NCI-H2107 treated with DMSO at 0.1 percent for 48 hours (cell line): ENCODE results near the gene PDCD1.
"Not testable (repeated sequence)": the region's sequence is repeated elsewhere in the genome, so short reads cannot be mapped to it uniquely, and the experiment has no call there.

ENCODE experiments used
- DNase-seq: peaks from one replicate; lab custom pipeline; 2025; ENCODE audit not compliant: unreplicated experiment; lab: John Stamatoyannopoulos, UW

The PDCD1 gene

DNA sequence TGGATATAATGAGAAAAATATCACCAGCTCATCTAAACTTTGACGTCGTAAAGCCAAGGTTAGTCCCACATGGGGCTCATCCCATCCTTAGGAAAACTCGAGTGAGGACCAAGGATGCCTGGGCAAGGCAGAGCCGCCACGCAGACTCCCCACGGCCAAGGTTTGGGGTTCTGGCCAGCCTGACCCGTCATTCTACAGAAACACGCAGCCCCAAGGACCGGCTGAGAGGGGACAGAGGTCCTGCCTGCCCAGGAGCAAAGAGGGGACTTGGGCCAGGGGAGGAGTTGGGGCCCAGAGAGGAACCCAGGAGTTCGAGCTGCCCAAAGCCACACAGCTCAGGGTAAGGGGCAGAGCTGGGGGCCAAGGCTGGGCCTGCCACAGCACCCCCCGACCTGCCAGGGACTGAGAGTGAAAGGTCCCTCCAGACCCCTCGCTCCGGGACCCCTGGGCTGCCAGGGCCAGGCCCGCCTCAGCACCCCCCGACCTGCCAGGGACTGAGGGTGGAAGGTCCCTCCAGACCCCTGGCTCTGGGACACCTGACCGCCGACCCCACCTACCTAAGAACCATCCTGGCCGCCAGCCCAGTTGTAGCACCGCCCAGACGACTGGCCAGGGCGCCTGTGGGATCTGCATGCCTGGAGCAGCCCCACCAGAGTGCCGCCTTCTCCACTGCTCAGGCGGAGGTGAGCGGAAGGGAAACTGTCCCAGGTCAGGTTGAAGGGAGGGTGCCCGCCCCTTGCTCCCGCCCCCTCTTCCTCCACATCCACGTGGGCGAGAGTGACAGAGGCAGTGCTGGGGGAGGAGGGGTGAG lies at the start of gene PDCD1:
Gene PDCD1, minus strand, starts transcription at position 689 of the 811 bp plus-strand sequence. Its CDS starts 56 bp downstream, at position 633.
- no peak for DNase-seq

DNA sequence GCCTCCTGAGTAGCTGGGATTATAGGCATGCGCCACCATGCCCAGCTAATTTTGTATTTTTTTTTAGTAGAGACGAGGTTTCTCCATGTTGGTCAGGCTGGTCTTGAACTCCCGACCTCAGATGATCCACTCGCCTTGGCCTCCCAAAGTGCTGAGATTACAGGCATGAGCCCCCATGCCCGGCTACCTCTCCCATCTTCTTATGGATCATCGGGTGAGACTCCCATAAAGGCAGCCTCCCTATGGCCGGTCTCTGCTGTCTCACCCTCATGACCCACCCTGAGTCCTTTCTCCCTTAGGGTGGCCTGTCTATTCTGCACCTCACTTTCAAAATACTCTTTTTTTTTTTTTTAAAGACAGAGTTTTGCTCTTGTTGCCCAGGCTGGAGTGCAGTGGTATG lies 49.1 kb upstream of the PDCD1 start:
- not testable (repeated sequence) for DNase-seq

DNA sequence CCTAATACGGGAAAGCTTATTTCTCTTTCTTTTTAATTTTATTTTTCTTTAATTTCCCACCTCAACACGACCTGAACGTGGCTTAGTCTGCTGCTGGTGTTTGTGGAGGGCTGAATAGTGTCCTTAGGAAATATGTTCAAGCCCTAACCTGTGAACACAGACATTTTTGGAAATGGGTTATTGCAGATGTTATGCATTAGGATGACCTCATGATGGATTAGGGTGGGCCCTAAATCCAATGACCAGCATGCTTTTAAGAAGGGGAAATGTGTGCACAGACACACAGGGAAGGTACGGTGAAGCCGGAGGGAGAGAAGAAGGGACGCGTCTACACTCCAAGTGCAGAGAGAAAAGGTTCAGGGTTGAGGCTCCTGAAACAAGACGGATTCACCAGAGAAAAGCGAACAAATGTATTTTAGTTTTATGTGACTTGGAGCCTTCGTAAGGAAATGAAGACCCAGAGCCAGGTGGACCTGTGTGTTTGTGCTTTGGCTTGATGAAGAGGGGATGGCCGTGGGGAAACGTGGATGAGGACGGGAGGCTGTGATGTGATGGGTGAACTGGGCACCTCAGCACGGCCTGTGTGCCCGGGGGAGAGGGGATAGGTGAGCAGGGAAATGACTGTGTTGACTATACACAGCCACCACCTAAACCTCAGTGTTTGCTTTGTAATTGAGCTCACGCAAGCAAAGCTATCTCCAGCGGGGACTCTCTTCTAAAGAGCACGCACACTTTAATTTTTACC lies 48.3 kb upstream of the PDCD1 start:
- no peak for DNase-seq

DNA sequence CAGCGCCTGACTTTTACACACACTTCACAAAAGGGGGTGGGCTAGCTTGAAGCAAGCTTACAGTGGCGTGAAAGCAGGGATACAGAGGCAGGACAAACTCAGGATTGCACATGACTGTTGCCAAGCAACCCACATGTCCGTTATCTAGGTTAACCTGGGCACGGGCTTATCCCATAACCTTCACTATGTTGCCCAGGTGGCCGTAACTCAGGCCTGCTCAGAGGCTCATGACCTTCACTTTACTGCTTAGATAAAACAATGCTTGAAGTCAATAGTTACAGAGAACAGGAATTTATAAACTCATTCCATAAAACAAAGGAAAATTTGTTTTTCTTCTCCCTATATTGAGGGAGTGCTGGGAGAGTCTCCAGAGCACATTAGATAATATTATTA lies 47.7 kb upstream of the PDCD1 start:
- not testable (repeated sequence) for DNase-seq

DNA sequence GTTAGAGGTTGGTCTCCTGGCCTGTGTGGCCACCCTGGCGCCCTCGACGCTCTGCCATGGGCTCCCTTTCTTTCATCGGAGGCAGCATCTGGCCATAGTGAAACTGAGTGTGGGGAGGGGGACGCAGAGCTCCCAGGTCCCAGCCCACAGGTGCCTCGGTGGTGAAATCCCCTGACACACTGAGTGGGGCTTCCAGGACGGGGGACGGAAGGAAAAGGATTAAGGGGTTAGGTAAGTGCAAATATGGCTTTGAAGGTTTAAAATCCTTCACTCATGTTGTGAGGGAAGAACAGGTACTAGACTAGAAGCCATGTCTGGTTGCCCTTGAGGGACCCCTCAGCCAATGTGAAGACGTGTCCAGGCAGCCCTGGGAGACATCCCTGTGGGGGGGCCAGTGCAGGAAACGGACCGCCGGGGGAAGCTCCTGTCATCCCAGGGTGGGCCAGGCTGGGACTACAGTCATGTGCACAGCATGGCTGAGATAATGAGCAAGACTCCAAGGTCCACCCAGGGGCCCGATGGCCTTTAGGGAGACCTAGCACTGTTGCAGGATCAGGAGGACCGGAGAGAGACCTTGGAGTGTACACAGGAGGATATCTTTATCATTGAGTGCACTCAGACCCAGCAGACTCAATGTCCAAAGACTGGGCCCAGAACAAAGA lies 47.2 kb upstream of the PDCD1 start:
- no peak for DNase-seq

DNA sequence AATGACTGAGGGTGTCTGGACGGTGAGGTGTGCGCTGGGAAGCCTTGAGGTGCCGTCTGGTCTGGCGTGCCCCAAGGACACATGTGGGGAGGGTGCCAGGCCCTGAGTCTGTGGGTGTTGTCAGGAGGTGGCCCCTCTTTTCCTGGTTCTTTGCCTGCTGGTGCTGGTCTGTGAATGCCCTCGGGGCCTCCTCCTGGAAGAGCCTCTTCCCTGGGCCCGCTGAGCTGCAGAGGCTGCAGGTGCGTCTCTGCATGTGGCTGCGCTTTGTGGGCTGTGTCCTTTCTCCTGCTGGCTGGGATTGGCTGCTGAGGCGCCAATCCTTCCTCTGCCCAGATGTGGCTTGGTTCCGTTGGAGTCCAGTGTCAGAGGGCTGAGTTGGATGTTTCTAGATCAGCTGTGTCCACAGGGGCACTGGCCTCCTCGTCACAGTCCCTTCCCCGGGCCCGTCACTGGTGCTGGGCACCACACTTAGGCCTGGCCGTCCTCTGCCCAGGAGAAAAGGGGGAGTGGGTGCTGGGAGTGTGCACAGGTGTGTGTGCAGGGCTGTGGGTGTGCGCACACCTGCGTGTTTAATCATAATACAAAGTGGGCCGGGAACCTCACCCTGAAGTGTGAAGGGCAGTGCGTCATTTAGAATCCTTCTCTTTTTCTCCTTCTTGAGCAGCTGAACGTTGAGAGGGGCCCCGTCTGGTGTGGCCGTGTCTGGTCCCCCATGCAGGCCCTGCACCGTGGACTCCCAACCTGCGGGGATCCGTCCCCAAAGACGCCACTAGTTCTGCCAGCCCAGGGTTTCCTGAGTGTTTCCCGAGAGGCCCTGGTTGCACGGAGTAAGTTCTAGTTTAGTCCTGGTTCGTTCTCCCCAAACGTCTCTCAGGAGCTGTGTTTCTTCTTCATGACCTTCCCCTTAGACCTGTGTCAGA lies 46.4 kb upstream of the PDCD1 start:
- DNase-seq: peak; percentile 9

DNA sequence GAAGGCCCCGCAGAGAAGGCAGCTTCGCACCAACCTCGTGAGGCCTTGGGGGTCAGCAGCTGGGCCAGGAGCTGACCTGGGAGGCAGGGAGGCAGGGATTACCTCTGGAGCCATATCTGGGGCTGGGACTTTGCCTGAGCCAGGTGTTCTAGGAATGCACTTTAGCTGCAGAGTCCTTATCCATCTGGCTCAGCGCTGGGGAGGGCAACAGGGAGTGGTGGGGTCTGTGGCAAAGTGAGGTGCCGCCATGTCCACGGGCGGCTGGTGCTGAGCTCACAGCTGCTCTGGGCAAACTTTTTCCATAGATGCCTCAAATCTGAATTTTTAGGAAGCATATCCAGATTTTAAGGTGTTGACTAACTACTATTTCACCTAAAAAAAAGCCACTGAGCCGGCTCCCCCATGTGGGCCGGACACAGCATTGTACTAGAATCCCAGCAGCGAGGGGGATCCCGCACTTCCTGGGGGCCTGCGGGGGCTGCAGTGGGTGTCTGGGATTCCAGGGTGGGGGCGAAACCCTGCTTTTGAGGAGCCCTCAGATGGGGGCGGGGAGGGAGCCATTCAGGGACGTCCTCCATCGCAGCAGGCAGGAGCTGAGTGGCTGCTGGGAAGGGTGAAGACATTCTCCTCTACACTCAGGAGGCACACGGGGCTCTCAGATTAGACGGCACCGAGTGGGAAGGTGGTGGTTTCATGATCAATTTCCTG lies 45.5 kb upstream of the PDCD1 start:
- DNase-seq: no peak

DNA sequence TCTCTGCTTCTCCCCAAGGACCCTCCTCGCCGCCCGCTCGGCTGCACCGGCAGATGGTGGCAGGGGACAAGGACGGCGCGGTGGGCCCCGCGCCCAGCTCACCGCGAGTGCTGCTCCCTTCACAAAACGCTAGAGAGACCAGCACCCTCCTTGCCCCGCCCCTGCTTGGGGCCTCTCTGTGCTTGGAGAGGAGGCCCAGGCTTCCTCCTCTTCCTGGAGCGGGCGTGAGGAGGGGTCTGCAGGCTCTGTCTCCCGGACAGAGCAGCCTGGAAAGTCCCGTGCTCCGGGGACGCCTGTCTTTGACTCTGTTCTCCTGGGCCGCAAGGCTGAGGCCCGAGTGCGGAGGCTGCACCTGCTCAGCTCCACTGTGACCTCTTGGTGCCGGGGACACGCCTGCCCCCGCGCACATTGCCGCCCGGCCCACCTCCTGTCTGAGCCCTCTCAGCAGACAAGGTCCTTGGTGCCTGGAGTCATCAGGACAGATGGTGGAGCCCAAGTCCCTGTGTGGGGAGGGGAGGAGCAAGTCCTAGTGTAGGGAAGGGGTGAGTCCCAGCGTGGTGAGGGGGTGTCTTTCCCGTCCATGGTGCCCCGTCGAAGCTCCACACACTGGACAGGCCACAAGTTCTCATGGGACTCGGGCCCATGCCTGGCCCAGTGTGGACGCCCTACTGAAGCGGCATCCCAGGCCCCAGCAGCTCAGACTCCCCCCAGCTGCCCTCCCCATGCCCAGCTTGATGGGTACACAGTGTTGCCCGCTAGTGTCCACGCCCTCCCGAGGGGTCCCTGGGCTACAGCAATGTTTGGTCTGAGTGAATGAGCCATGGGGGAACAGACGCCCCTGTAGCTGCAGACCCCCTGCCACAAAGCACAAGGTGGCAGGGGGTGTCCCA lies 44.7 kb upstream of the PDCD1 start:
- DNase-seq: no peak

DNA sequence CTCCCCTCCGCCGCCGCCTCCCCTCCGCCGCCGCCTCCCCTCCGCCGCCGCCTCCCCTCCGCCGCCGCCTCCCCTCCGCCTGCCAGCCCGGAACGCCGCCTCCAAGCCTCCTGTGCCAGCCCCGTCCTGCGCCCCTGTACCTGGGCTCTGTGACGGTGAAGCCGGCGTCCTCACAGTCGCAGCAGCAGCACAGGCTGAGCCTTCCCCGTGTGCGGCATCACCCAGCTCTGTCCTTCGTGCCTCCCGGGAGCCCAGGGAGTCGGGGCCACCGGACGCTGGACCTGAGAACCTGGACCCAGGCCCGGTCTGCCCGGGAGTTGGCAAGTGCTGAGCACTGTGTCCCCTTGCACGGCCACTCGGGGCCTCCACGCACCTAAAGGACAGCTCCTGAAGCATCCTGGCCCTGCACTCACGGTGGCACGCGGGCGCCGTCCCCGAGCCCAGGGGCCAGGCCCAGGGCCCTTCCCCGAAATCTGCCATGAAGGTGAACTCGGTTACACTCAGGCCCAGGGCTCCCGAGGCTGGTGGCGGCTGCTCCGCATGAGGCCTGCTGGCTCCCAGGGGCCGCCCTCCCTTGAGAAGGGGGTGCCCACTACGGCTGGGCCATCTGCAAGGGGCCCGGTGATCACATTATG lies 43.8 kb upstream of the PDCD1 start:
- DNase-seq: no peak

DNA sequence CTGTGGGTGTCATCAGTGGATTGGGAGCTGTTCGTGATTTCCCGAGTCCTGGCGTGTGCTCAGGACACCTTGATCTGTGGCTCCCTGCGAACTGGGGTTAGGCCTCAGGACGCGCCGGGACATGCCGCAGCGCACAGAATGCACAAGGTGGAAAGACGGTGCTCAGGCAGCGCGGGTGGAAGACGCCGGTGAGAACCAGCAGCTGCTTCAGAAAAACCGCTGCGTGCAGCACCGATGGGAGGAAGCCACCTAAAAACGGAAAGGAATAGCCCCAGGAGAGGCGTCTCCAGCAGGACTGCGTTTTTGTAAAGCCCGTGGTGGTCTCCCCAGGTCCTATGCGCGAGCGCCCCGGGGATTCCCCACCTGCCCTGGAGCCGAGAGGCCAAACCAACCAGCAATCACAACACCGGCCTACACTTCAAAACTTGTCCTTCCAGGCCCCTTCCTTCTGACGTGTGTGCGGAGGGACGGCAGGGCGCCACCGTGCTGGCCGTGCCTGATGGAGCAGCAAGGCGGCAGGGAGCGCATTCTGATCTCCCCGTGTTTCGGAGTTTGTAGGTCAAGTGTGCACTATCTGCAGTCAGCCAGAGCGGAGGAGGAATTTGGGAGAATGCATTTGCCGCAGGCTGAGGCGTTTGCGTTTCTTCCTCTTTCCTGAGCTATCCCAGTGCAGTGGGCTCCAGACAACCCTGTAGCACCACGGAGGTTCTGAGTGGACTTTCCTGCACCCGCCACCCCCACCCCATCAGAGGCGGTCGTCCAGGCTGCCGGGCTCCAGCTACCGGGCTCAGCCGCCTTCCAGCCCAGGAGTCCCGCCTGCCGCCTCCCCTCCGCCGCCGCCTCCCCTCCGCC lies 43.0 kb upstream of the PDCD1 start:
- DNase-seq: no peak

DNA sequence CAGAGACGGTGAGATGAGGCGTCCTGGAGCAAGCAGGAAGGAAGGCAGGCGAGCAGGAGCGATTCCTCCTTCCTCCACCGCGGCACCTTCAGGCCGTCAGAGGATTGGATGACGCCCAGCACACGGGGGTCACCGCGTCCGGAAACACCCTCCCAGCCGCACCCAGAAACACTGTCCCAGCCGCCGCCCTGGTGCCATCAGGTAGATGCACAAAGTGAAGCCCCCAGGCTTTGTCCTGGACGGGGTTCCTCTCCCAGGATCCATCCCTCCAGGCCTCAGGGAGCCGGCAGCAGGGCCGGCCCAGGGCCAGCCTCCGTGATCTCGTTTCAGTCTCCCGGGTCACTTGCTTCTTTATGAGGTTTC lies 42.3 kb upstream of the PDCD1 start:
- no peak for DNase-seq

DNA sequence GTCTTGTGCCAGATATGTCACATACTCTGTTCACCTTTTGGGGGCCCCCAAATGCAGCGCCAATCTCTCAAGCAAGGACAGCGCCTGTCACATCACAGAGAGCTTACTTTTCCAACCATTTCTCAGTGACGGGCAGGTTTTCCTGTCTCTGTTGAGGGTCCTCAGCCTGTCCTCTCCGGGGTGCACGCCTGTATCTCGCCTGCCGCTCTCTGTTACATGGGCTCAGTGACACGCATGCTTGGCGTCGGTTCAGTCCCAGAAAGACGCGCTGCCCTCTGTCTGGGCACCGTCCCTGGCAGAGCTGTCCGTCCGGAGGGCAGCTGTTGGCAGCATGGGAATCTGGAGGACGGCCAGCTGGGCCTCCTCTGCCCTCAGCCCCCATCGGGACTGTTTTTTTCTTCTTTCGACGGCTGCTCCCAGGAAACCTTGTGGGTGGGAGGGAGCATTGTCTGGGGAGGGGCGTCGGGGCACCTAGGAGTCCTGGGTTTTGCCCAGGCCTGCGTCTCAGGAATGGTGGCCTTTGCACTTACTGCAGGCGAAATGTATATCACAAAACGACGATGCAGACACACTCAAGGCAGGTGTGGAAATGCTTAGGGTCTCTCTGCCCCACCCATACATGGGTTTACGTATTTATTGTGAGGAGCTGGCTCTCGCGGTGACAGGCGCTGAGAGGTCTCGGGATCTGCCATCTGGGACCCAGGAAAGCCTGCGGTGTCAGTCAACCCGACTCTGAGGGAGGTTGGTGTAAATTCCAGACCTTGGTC lies 41.7 kb upstream of the PDCD1 start:
- no peak for DNase-seq

DNA sequence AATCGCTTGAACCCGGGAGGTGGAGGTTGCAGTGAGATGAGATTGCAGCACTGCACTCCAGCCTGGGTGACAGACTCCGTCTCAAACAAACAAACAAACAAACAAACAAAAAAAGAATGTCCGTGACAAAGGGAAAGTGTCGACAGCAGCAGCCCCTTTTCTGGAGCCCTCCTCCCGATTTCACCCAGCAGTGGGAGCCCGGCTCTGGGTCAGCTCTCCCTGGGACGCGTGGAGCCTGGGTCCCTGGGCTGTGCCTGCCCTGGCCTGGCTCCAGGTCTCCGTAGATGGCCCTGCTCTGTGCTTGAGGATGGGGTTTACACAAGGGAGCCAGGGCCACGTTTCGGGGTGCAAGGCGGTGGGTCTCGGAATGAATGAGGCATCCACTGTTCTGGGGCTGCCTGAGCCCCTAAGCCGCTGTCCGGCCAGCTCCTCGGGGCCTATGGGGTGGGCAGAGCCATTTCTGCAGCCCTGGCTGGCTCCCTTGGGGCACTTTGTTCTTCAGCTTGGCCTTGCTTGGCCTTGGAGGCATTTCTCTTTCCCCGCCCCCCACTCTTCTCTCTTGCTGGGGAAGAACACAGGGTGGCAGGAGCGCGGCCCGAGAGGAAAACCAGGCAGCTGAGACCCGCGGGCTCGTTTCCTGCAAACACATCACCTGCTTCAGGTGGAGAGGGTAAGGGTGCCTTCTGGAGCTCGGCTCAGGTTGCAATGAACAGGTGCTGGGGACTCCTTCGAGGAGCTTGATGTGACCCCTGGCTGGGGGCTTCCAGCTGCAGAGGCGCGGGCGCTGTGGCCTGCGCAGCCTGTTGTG lies 40.0 kb upstream of the PDCD1 start:
- peak; percentile 51 for DNase-seq

DNA sequence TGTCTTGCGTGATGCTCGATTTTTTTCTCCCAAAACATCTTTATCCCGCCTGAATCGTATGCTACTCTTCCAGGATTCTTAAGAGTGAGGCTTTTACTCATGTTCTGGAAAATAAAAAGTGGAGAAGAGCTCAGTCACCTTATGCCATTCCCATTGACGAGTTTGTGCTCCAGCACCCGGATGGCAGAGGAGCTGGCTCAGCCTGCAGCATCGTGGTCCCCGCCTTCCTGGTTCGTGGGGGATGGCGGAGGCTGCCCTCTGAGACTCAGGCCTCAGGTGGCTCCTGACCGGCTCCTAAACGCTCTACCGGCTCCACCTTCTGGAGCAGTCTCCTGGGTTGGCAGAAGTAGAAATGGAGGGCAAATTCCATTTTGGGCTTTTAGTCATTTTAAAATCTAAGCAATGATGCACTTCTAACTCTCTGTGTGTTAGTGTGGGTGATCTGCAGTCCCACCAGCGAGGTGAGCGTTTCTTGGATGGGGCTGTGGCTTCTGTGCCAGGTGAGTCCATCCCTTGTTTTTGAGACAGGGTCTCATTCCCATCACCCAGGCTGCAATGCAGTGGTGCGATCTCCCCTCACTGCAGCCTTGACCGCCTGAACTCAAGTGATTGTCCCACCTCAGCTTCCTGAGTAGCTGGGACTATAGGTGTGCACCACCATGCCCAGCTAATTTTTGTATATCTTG lies 38.7 kb upstream of the PDCD1 start:
- no peak for DNase-seq

DNA sequence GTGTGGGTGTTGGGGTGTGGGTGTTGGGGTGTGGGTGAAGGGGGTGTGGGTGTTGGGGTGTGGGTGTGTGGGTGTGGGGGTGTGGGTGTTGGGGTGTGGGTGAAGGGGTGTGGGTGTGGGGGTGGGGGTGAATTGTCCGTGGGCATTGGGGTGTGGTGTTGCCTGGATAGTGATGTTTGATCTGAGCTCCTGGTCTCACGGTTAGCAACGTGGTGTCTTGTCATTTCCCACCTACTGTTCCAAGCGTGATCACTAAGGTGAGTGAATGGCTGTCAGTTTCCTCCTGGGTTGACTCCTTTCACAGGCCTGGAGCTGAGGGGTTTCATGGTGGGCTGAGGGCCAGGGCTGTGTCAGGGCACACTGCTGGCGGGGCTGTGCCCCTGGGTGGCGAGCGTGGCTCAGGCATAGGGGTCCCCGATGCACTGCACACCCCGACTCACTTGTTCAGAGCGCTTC lies 38.1 kb upstream of the PDCD1 start:
- DNase-seq: no peak
